Testis (tissue), 3 donors: ENCODE data around the gene RUNX1. TPM values are rescaled to one million over a fixed set of nuclear protein-coding genes. Genes with fewer than 3 reads are reported as not detected.

Experiments
- DNase-seq: peaks from one replicate; pipeline ENCODE4 v3.0.0-alpha.2; 2019
- H3K27ac ChIP-seq, 2 donors: fragments of 200-600 bp; sonication (generic); one replicate each; pipeline ENCODE4 v1.5.1; 2019
- H3K27me3 ChIP-seq: fragments of 200-600 bp; sonication (generic); one replicate; pipeline ENCODE4 v1.5.1; 2019
- H3K36me3 ChIP-seq: fragments of 200-600 bp; sonication (generic); one replicate; pipeline ENCODE4 v1.5.1; 2017; ENCODE audit warnings: low read depth; ENCODE audit errors: missing control alignments
- H3K4me1 ChIP-seq: fragments of 200-600 bp; sonication (generic); one replicate; pipeline ENCODE4 v1.5.1; 2019
- H3K4me3 ChIP-seq, 2 donors: fragments of 200-600 bp; sonication (generic); one replicate each; pipeline ENCODE4 v1.5.1; 2017 to 2019
- H3K9me3 ChIP-seq: fragments of 200-600 bp; sonication (generic); one replicate; pipeline ENCODE4 v1.5.1; 2017
- CTCF ChIP-seq, 3 experiments: fragments of 450-650 bp in 2 of 3; fragments of 200-600 bp in 1 of 3; sonication (generic) in 1 of 3; IDR thresholded peaks; one replicate each; pipeline ENCODE4 v1.5.1; 2016 to 2019; ENCODE audit warnings: antibody characterized with exemption in 3 of 3, mild to moderate bottlenecking in 2 of 3, moderate library complexity in 1 of 3
- POLR2A ChIP-seq: fragments of 450-650 bp; IDR thresholded peaks from one replicate; pipeline ENCODE4 v1.6.1; 2017; ENCODE audit warnings: antibody characterized with exemption, mild to moderate bottlenecking, moderate library complexity
- WGBS, 2 donors: methylation state at CpG; one replicate each; pipeline ENCODE4 v1.1.5; 2018; 5-methylcytosine and 5-hydroxymethylcytosine counted together
- intact Hi-C: fragments of 100-400 bp; cut with DNase I; formaldehyde crosslinking; loops from one replicate; pipeline ENCODE4 v1.15.1; 2023; ENCODE audit warnings: low total_unique reads
- polyA plus RNA-seq: library from polyadenylated mRNA; stranded (reverse); fragments of 350-450 nt; fragmentation: Illumina TruSeq; extraction: RNeasy Lipid Tissue Mini Kit (QIAGEN cat#74804); gene quantifications from one replicate; pipeline ENCODE4 v1.2.3, GENCODE V29; 2014; ENCODE audit warnings: low read depth, low replicate concordance; ENCODE audit not compliant: insufficient read depth
- total RNA-seq, 2 donors: library from RNA; depleted of rRNA; stranded (reverse); fragments of >200 nt; gene quantifications; one replicate each; pipeline ENCODE4 v1.2.3, GENCODE V29; 2016

RUNX1 gene
- total and polyA plus RNA-seq, 3 donors from 2014 or later: 11.1 to 28.7 (median 24.3) TPM

- Histone ChIP-seq H3K4me3 (no peak overlapping the region), H3K9me3 (no peaks in the 10 kb centered on the region), H3K27me3 (no peaks in the 10 kb centered on the region), H3K4me1 (peaks cover 5% of the 10 kb centered on the region), H3K27ac (no peak overlapping the region), H3K36me3 (no peaks in the 10 kb centered on the region)
- WGBS, 2 donors: 88 to 96% methylated on average over 3 to 7 of the region's 7 CpGs
- DNase-seq: no peak
- TF ChIP-seq POLR2A: no peak
- TF ChIP-seq CTCF (IDR thresholded peaks at IDR 0.05): no peak
- intact Hi-C loops: no loop called here
These were observed 267.6 kb downstream of the RUNX1 start for GRCh38 chr21:34781526-34781925.

GRCh38 chr21:34779860-34780259 is 269.2 kb downstream of the RUNX1 start:
- H3K27ac ChIP-seq: no peak overlapping the region
- H3K4me1 ChIP-seq: no peaks in the 10 kb centered on the region
- no peaks in the 10 kb centered on the region for H3K9me3 ChIP-seq
- 44 to 56% methylated on average over 2 of the region's 2 CpGs for WGBS, 2 donors
- intact Hi-C loops: no loop called here
- H3K27me3 ChIP-seq: no peaks in the 10 kb centered on the region
- no peaks in the 10 kb centered on the region for H3K36me3 ChIP-seq
- no peak for TF ChIP-seq POLR2A
- no peak for TF ChIP-seq CTCF (IDR thresholded peaks at IDR 0.05)
- no peak for DNase-seq
- H3K4me3 ChIP-seq: no peak overlapping the region

GRCh38 chr21:34775793-34776192 is 273.3 kb downstream of the RUNX1 start:
- Histone ChIP-seq H3K36me3 (no peaks in the 10 kb centered on the region), H3K9me3 (no peaks in the 10 kb centered on the region), H3K4me1 (no peaks in the 10 kb centered on the region), H3K4me3 (no peak overlapping the region), H3K27ac (no peak overlapping the region), H3K27me3 (no peaks in the 10 kb centered on the region)
- no peak for DNase-seq
- TF ChIP-seq POLR2A (no peak), CTCF (IDR thresholded peaks at IDR 0.05) (no peak)
- intact Hi-C loops: no loop called here
- 80 to 86% methylated on average over 7 of the region's 7 CpGs for WGBS, 2 donors

GRCh38 chr21:34774750-34775149 is 274.4 kb downstream of the RUNX1 start:
- Histone ChIP-seq H3K36me3 (no peaks in the 10 kb centered on the region), H3K27ac (no peak overlapping the region), H3K9me3 (no peaks in the 10 kb centered on the region), H3K4me1 (no peaks in the 10 kb centered on the region), H3K27me3 (no peaks in the 10 kb centered on the region), H3K4me3 (no peak overlapping the region)
- 92 to 97% methylated on average over 2 of the region's 2 CpGs for WGBS, 2 donors
- TF ChIP-seq CTCF (IDR thresholded peaks at IDR 0.05) (no peak), POLR2A (no peak)
- intact Hi-C loops: no loop called here
- DNase-seq: no peak

- no peaks in the 10 kb centered on the region for H3K9me3 ChIP-seq
These were observed 277.5 kb downstream of the RUNX1 start for GRCh38 chr21:34771512-34772028.

More at GRCh38 chr21:34771512-34772028, 277.5 kb downstream of the RUNX1 start:
- Histone ChIP-seq H3K27me3 (no peaks in the 10 kb centered on the region), H3K4me3 (no peak overlapping the region), H3K4me1 (no peaks in the 10 kb centered on the region), H3K36me3 (no peaks in the 10 kb centered on the region), H3K27ac (no peak overlapping the region)
- 71 to 80% methylated on average over 6 of the region's 6 CpGs for WGBS, 2 donors
- intact Hi-C loops: no loop called here
- no peak for DNase-seq
- TF ChIP-seq CTCF (IDR thresholded peaks at IDR 0.05) (no peak), POLR2A (no peak)
